ENCODE data around the gene PTPRB.
"Not testable (repeated sequence)": the region's sequence is repeated elsewhere in the genome, so short reads cannot be mapped to it uniquely, and the experiment has no call there.

The PTPRB gene

DNA sequence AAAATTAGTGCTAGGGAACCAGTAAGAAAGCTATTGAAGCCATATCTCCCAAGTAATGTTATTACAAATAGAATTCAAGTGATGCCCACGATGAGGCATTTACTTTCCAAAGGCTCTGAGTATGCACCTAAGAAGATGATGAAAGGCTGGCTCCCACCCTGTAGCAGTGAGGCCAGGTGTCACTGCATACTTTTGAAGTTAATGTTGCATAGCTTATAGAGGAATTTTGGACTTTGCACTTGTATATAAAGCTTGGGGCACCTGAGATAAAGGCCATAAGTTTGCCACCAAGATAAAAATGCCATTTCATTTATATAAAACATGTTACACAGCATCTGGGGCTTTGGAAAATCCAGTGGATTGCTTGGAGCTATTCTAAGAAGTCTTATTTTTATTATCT, 96.2 kb downstream of the PTPRB start:
- DNase-seq (ENCODE audit: low read depth): no peak

DNA sequence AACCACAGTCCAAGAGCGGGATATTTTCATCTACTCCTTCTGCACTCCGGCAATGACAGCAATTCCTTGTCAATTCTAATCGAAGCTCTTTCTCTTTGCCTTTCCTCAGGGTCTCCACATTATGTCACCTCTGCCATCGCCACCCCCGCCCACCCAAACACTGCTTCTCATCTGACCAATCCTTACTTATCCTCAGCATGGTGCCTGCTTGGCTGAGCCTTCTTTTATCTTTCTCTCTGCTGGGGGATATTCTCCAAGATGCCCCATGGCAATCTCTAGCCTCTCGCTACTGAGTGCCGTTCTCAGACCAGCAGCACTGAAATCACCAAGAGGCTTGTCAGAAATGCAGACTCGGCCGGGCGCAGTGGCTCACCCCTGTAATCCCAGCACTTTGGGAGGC, 100.6 kb downstream of the PTPRB start:
- no peak for DNase-seq (ENCODE audit: low read depth)

DNA sequence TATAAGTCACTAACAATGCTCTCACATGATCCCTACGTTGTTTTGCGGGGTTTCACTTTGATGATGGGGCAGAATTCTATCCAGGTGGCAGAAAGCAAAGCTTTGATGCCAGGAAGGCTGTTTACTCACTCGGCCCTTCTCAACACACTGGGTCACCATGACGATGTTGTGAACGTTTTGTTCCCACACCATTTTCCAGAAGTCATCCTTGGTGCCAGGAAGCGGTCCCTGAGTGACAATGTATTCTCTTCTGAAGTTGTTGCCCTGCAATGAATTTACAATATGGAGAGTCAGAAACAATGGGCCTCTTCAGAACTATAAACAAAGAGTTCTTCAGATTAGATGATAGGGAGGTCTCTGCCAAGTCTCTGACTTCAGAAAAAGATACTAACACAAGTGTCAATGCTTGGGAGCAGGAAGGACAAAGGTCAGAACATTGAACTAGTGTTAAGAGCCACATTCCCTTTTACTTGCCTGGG, 101.3 kb downstream of the PTPRB start:
- no peak for DNase-seq (ENCODE audit: low read depth)

DNA sequence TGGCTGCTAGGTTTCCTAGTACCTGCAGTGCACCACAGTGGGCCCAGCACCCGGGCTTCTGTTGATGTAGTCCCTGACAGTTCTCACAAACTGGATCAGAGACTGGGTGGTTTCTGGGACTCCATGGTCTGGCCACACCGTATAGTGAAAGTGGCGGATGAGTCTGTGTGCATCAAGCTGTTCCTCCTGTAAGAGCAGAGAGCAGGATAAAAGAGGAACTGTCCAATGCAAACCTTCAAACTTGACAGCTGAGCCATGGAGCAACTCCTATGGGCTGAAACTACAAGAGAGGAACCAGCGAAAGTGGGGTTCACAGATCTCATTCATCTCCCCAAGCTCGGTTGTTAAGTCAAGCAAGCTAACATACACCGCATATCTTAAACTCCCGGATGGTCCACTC, 102.8 kb downstream of the PTPRB start:
- DNase-seq (ENCODE audit: low read depth): no peak

DNA sequence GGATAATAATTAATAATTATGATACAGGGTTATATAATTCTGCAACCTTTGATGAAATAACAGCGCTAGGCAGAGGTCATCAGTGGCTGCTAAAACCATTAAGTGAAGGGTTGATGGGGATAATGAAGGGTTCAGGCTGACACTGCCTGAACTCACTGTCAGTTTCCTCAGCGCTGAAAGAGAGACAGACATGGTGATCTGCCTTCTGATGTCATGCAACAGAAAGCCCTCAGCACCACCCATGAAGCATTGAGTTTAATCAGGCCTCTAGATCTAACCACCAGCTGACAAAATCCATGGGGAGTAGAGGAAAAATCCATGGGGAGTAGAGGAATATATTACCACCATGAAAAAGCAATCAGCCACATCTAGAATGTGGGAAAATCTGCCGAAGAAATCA, 107.6 kb downstream of the PTPRB start:
- no peak for DNase-seq (ENCODE audit: low read depth)

DNA sequence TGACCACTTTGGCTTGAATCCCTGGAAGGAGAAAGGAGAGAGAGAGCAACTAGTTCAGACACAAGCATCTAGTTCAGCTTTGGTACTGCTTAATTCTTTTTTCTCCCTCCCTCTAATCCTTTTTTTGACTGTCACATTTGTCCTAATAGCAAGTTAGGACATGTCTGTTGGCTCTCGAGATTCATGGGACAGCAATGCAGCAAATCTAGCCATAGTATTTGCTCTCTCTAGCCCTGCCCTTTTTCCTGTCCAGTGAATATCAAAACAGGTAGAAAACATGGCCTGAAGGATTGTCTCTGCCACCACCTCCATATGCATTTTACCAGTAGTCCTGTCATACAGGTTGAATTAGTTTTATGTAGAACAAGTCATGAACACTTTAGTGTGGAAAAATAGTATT, 116.4 kb downstream of the PTPRB start:
- no peak for DNase-seq (ENCODE audit: low read depth)

DNA sequence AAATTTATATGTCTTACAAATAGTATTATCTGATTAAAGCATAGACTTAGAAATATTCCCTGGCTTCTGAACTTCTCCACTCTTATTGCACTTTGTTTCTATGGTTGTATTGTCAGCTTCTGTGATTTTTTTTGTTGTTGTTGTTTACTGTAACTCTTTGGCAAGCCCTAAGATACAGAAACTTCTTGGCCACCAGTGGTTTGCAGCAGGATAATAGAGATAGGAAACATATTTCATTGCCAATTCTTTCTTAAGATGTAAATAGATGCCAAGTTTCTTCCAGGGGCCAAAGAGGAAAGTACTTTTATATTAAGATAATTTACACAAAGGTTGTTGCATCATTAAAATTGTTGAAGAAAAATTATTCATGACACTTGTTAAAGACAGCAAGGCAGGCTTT, 123.8 kb downstream of the PTPRB start:
- no peak for DNase-seq (ENCODE audit: low read depth)

DNA sequence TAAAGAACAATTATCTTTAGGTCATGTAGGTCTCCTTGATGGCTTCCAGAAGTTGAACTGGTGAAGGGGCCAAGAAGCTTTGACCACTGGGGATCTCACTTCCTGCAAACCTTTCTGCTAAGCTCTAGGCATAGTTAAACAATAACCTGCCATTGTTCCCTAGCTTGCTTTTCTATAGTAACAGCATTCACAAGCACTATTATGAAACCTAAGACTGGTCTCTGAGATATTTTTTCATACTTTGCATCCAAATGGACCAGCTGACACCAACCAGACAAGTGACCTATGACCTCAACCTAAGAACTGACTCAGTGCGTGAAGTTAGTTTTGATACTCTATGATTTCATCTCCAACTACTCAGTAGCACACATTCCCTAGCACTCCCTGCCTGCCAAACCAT, 129.1 kb downstream of the PTPRB start:
- no peak for DNase-seq (ENCODE audit: low read depth)

DNA sequence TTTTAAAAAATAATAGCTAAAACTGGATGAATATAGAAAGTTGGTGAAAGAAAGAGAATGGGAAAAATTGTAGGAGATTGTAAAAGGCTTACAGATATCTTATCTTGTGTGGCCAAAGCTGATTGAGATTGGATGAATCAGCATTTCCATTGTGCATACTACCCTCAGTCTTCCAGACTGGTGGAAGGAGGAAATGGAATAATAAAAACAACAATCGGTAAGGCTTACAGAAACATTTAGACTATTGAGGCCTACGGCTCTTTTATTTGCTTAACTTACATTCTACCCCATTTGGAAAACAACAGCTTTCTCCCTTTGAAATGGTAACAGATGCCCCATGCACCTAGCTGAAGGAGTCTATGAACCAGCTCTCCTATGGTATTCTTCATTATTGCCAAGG, 129.8 kb downstream of the PTPRB start:
- DNase-seq (ENCODE audit: low read depth): no peak

DNA sequence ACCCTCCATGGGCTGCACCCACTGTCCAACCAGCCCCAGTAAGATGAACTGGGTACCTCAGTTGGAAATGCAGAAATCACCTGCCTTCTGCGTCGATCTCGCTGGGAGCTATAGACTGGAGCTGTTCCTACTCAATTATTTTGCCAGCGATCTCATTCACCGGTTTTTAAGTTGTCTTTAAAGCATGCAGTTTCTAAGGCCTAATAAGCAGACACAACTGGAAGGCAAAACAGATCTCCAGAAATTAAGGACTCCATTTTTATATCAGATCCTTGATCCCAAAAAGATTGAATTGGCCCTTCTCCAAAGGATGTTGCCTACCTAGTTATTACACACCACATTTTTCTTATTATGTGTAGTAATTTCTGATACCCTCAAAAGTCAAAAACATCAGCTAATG, 139.7 kb downstream of the PTPRB start:
- DNase-seq (ENCODE audit: low read depth): no peak

DNA sequence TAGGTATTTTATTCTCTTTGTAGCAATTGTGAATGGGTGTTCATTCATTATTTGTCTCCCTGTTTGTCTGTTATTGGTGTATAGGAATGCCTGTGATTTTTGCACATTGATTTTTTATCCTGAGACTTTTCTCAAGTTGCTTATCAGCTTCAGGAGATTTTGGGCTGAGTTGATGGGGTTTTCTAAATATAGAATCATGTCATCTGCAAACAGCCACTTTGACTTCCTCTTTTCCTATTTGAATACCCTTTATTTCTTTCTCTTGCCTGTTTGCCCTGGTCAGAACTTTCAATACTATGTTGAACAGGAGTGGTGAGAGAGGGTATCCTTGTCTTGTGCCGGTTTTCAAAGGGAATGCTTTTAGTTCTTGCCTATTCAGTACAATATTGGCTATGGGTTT, 144.3 kb downstream of the PTPRB start:
- not testable (repeated sequence) for DNase-seq (ENCODE audit: low read depth)

DNA sequence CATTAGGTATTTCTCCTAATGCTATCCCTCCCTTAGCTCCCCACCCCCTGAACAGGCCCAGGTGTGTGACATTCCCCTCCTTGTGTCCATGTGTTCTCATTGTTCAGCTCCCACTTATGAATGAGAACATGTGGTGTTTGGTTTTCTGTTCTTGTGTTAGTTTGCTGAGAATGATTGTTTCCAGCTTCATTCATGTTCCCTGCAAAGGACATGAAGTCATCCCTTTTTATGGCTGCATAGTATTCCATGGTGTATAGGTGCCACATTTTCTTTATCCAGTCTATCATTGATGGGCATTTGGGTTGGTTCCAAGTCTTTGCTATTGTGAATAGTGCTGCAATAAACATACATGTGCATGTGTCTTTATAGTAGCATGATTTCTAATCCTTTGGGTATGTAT, 146.3 kb downstream of the PTPRB start:
- DNase-seq (ENCODE audit: low read depth): not testable (repeated sequence)

DNA sequence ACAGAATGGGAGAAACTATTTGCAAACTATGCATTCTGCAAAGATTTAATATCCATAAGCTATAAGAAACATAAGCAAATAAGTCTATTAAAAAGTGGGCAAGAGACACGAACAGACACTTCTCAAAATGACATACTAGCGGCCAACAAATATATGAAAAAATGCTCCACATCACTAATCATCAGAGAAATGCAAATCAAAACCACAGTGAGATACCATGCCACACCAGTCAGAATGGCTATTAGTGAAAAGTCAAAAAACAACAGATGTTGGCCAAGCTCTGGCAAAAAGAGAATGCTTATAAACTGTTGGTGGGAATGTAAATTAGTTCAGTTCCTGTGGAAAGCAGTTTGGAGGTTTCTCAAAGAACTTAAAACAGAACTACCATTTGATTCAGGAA, 149.8 kb downstream of the PTPRB start:
- DNase-seq (ENCODE audit: low read depth): no peak

DNA sequence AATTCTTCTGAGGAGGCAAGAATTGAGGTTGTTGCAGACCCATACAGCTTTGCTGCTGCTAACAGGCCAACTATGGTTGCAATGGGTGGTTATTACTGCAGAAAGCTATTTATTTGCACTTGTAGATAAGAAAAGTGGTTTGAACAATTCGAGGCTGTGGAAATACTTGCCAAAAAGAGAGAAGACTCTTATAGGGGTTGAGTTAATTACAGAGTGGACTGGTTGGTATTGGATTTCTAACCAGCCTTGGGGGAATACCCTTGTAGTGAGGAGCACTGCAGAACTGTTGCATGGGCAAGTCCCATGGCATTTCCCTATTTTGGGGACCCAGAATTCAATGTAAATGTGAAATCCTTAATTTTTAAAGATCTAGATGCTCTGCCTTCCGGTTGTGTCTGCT, 150.6 kb downstream of the PTPRB start:
- no peak for DNase-seq (ENCODE audit: low read depth)

DNA sequence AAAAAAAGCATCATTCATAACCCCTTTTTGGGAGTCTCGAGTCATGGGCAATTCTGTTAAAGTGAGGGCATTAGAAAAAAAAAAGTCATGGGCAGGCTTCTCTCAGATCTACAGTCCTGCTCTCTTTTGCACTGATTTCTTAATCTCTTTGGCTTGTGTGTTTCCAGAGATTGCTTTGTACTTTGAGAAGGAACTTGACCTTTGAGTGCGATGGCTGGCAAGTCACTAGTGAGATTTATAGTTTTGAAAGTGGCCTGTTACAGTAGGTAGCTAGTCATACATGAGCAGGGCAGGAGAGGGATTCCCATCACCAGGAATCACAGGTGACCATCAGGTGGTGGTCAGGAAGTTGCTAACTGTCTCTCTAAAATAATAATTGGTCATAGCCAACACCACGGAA, 151.5 kb downstream of the PTPRB start:
- no peak for DNase-seq (ENCODE audit: low read depth)

DNA sequence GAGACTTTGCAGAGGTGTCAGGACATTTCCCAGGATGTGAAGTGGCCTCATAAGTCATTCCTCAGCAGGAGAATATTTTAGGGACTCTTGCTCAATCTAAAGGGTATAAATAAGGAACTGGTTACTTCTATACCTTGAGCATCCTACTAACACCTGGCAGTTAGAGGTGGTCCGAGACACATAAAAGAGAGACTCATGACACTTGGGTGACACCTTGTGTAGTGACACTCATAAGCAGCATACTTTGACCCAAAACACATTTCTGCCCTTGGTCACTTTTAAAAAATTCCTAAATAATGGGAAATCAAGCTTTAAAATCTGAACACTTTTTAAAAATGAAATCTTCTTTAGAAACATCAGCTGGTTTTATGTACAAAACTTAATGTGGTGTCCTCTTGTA, 152.8 kb downstream of the PTPRB start:
- no peak for DNase-seq (ENCODE audit: low read depth)

DNA sequence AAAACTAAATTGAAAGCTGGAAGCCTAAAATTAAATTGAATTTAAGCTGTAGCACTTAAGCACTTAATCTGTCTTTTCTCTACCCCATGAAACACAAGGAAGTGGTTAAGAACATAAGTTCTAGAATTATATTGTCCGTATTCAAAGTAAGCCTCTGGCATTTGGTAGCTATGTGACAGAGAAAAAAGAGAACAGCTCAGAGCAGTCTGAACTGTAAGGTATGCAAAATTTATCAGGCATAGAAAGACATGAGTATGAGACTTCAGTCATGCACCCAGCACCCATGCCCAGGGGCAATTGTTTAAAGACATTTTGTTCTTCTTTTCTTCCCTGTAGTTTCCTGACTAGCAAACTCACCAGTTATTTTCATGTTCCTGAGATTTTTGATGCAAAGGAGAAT, 154.5 kb downstream of the PTPRB start:
- DNase-seq (ENCODE audit: low read depth): no peak

DNA sequence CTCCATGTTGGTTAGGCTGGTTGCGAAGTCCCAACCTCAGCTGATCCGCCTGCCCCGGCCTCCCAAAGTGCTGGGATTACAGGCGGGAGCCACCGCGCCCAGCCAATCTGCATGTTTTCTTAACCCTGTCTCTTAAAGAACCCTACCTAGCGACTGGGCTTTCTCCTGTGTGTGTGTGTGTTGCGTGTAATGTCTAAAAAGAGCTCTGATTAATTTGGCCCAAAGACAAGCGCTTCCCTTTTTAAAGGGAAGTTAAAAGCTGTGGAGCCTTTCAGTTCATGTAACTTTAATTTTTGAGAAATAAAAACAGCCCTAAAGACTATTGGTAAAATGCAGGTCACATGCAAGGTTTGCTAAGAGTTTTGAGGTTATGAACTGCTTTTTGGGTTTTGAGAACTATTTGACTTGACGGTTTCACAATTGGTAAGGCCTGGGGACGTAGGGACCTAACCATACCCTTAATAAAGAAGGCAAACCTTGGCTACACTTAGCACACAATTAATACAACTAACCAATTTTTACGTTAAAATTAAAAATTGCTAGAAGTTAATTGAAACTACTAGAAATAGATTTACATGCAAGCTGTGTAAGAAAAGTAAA, 167.9 kb downstream of the PTPRB start:
- no peak for DNase-seq (ENCODE audit: low read depth)

DNA sequence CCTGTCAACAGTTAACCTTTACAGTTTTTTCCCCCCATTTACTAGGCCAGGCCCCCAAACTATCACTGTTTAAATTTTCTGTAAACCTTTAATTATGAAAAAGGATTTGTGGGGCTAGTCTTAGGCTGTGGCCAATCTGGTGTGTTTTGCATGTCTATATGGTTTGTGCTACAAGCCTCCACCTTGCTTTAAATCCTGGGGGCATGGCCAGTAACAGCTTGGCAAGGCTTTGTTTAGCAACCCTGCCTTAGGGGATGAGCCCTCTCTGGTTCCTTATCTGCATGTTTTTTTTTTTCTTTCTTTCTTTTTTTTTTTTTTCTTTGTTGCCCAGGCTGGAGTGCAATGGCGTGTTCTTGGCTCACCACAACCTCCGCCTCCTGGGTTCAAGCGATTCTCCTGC, 168.5 kb downstream of the PTPRB start:
- no peak for DNase-seq (ENCODE audit: low read depth)

DNA sequence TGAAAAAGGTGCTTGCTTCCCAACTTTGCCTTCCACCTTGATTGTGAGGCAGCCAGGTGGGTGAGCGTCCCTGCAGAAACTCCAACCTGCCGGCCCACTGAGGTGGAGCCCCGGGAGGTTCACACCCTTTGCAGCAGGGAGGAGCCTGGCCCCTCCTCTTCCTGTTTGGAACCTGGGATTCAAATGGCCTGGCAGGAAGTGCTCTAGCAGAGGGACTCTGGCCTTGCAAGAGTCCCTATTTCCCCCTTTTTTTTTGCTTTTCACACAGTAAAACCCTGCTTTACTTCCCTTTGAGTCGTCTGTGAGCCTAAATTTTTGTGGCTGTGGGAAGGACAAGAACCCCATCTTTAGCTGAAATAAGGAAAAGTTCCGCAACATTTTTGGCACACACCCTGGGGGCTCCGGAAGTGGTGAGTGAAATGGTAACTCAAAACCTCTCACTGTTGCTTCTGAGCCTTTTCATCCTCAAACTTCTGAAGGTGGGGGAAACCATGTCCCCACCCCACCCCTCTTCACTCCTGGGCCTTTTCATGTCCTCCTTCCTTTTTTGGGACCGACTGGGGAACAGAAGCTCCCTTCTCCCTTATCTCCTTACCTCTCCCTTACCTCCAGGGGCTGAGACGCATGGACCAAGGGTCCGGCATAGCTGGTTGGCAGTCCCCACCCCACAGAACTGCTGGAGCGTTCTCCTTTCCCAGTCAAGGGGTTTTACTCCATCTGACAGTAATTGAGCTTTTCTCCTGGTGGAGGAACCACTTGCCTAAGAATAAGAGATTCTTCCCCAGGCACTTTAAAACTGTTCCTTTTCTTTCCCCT, 169.1 kb downstream of the PTPRB start:
- no peak for DNase-seq (ENCODE audit: low read depth)

DNA sequence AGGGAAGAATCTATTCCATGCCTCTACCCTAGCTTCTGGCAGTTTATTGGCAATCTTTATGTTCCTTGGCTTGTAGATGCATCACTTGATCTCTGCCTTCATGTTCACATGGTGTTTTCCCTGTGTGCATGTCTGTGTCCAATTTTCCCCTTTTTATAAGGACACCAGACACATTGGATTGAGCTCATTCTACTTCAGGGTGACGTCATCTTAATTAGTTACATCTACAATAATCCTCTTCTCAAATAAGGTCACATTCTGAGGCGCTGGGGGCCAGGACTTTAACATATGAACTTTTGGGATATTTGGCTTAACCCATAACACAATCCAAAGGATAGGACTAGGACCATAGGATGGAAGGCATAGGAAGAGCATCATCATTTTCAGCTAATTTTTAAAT, 169.8 kb downstream of the PTPRB start:
- no peak for DNase-seq (ENCODE audit: low read depth)

DNA sequence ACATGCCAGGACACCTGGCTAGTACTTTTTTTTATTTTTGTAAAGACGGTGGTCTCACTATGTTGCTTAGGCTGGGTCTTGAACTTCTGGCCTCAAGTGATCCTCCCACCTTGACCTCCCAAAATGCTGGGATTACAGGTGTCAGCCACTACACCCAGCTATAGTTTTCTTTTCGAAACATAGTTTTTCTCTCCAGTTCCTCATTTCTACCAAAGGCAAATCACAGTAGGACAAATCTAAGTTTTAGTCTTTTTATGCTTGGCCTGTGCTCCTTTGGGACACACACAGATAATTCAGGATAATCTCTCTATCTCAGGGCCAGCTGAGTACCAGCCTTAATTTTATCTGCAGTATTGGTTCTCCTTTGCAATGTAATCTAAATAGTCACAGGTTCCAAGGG, 170.5 kb downstream of the PTPRB start:
- DNase-seq (ENCODE audit: low read depth): no peak

Measured in activated gamma-delta T cell treated with anti-CD3 and anti-CD28 coated beads, Interleukin-2, amount 50 U/mL, for 16 hours (primary cell).